ENCODE data around the gene ASXL1.
"Not testable (repeated sequence)": the region's sequence is repeated elsewhere in the genome, so short reads cannot be mapped to it uniquely, and the experiment has no call there.

The ASXL1 gene

GRCh38 chr20:32357869-32358631 lies at the start of gene ASXL1:
TSS of gene ASXL1 (plus strand) at chr20:32358331. CDS start at chr20:32358776, 445 bp downstream.
- peak; percentile 82 to 99 (median 96) for DNase-seq

GRCh38 chr20:32312718-32313424 lies 45.3 kb upstream of the ASXL1 start:
- DNase-seq = no peak

GRCh38 chr20:32314768-32315167 lies 43.4 kb upstream of the ASXL1 start:
- no peak for DNase-seq

- DNase-seq = no peak
These were observed 42.7 kb upstream of the ASXL1 start for GRCh38 chr20:32315399-32315798.

GRCh38 chr20:32315891-32316290 lies 42.2 kb upstream of the ASXL1 start:
- no peak for DNase-seq

GRCh38 chr20:32316667-32317066 lies 41.5 kb upstream of the ASXL1 start:
- DNase-seq = no peak

- no peak for DNase-seq
These were observed 39.0 kb upstream of the ASXL1 start for GRCh38 chr20:32319100-32319499.

GRCh38 chr20:32320305-32320704 lies 37.8 kb upstream of the ASXL1 start:
- DNase-seq = no peak

- DNase-seq = no peak
These were observed 36.7 kb upstream of the ASXL1 start for GRCh38 chr20:32321390-32321789.

- DNase-seq = not testable (repeated sequence)
These were observed 35.9 kb upstream of the ASXL1 start for GRCh38 chr20:32322260-32322659.

GRCh38 chr20:32323761-32324160 lies 34.4 kb upstream of the ASXL1 start:
- DNase-seq = not testable (repeated sequence)

GRCh38 chr20:32325706-32326503 lies 32.2 kb upstream of the ASXL1 start:
- DNase-seq = no peak

GRCh38 chr20:32326504-32326845 lies 31.7 kb upstream of the ASXL1 start:
- DNase-seq = no peak

GRCh38 chr20:32327087-32327681 lies 30.9 kb upstream of the ASXL1 start:
- no peak for DNase-seq

GRCh38 chr20:32329817-32330554 lies 28.1 kb upstream of the ASXL1 start:
- DNase-seq = no peak

- no peak for DNase-seq
These were observed 27.6 kb upstream of the ASXL1 start for GRCh38 chr20:32330555-32330897.

GRCh38 chr20:32332614-32333013 lies 25.5 kb upstream of the ASXL1 start:
- no peak for DNase-seq

GRCh38 chr20:32333181-32333987 lies 24.7 kb upstream of the ASXL1 start:
- no peak for DNase-seq

GRCh38 chr20:32333988-32334885 lies 23.9 kb upstream of the ASXL1 start:
- DNase-seq = peak in 7 of 56 donors; percentile 2 to 16 (median 9)

Data from nucleus accumbens (tissue), 56 donors.